OCI-LY7 (cell line): ENCODE measurements around the gene ACER2. TPM values are rescaled to one million over a fixed set of nuclear protein-coding genes. Genes with fewer than 3 reads are reported as not detected.

ENCODE experiments used
- BruUV-seq: library from RNA; stranded (reverse); fragments of 400-500 nt; replicated peaks from 2 replicates; lab custom pipeline; 2021; lab: Mats Ljungman, UMichigan
- CTCF ChIA-PET: fragments of 300-600 bp; sonication (Branson Sonifier 250); formaldehyde crosslinking; loops from one replicate; lab custom pipeline; 2022; ENCODE audit warnings: antibody characterized with exemption; ENCODE audit not compliant: unreplicated experiment; lab: Charles Lee
- POLR2A ChIA-PET: fragments of 300-600 bp; sonication (Branson Sonifier 250); formaldehyde crosslinking; loops from one replicate; lab custom pipeline; 2022; ENCODE audit warnings: antibody characterized with exemption; lab: Charles Lee
- DNase-seq: peaks from one replicate; pipeline ENCODE4 v3.0.0-alpha.2; 2015; ENCODE audit warnings: low spot score
- H2AFZ ChIP-seq: fragments of 200-600 bp; sonication (generic), shearing (Covaris generic); 2 replicates; pipeline ENCODE4 v1.6.1; 2014; ENCODE audit warnings: mild to moderate bottlenecking, antibody characterized with exemption, low read length, moderate library complexity
- H3K27ac ChIP-seq: fragments of 200-600 bp; sonication (generic); 2 replicates; pipeline ENCODE4 v1.5.1; 2014; ENCODE audit warnings: mixed run types, low read depth, mild to moderate bottlenecking, moderate library complexity, low read length, inconsistent platforms; ENCODE audit not compliant: poor library complexity, severe bottlenecking
- H3K36me3 ChIP-seq: fragments of 200-600 bp; sonication (generic); 2 replicates; pipeline ENCODE4 v1.6.1; 2014; ENCODE audit warnings: mild to moderate bottlenecking, antibody characterized with exemption, low read length, moderate library complexity, mixed read lengths; ENCODE audit not compliant: insufficient read depth
- H3K4me1 ChIP-seq: fragments of 200-600 bp; sonication (generic); 2 replicates; pipeline ENCODE4 v1.5.1; 2014; ENCODE audit warnings: mild to moderate bottlenecking, low read length; ENCODE audit not compliant: insufficient read depth, poor library complexity, severe bottlenecking
- H3K4me2 ChIP-seq: fragments of 200-600 bp; sonication (generic); 2 replicates; pipeline ENCODE4 v1.6.1; 2014; ENCODE audit warnings: mild to moderate bottlenecking, low read length
- H3K4me3 ChIP-seq: fragments of 200-600 bp; sonication (generic); 2 replicates; pipeline ENCODE4 v1.5.1; 2014; ENCODE audit warnings: mild to moderate bottlenecking, low read depth, low read length; ENCODE audit not compliant: poor library complexity, severe bottlenecking
- H3K79me2 ChIP-seq: fragments of 200-600 bp; sonication (generic); 2 replicates; pipeline ENCODE4 v1.6.1; 2016; ENCODE audit warnings: low read depth, mild to moderate bottlenecking, low read length, moderate library complexity, mixed read lengths; ENCODE audit not compliant: insufficient read depth
- H3K9me2 ChIP-seq: fragments of 200-600 bp; sonication (generic); 2 replicates; pipeline ENCODE4 v1.6.1; 2016; ENCODE audit warnings: mild to moderate bottlenecking, low read length, mixed read lengths; ENCODE audit not compliant: insufficient read depth
- H3K9me3 ChIP-seq: fragments of 200-600 bp; sonication (generic); 2 replicates; pipeline ENCODE4 v1.6.1; 2014; ENCODE audit warnings: mild to moderate bottlenecking, mixed run types, low read length, mixed read lengths
- H4K20me1 ChIP-seq: fragments of 200-600 bp; sonication (generic); 2 replicates; pipeline ENCODE4 v1.6.1; 2014; ENCODE audit warnings: mild to moderate bottlenecking, antibody characterized with exemption, low read length, moderate library complexity, mixed read lengths; ENCODE audit not compliant: insufficient read depth
- CTCF ChIP-seq: fragments of 200-600 bp; sonication (generic); conservative IDR thresholded peaks from 2 replicates; pipeline ENCODE4 v1.5.1; 2014; ENCODE audit warnings: mild to moderate bottlenecking, antibody characterized with exemption, low read length, moderate library complexity, mixed read lengths
- EZH2phosphoT487 ChIP-seq: fragments of 200-600 bp; sonication (generic); IDR thresholded peaks from 2 replicates; pipeline ENCODE4 v1.6.1; 2018; ENCODE audit warnings: low read depth, borderline replicate concordance, mild to moderate bottlenecking, mixed run types, antibody characterized with exemption, low read length, moderate library complexity, mixed read lengths
- intact Hi-C: fragments of 100-400 bp; cut with micrococcal nuclease; formaldehyde crosslinking; loops from one replicate; pipeline ENCODE4 v1.10.0; 2022; ENCODE audit not compliant: unreplicated experiment
- total RNA-seq, 2 experiments: library from RNA; depleted of rRNA in 1 of 2; stranded (reverse); fragments of >200 nt in 1 of 2; shearing (Covaris generic) in 1 of 2; gene quantifications; 2 replicates each; pipeline ENCODE4 v1.2.3, GENCODE V29; 2014 to 2022

Gene ACER2
- total RNA-seq, 2 experiments from 2014 or later: 1.4 to 1.8 TPM

- no peaks in the 10 kb centered on the region for H3K9me3 ChIP-seq
- intact Hi-C loops: no loop called here
- no peaks in the 10 kb centered on the region for H3K79me2 ChIP-seq
- peak overlapping the region; percentile 91 for H2AFZ ChIP-seq
- peak overlapping the region; percentile 84 for H3K4me3 ChIP-seq
- H3K27ac ChIP-seq: peak overlapping the region; percentile 37
- H3K9me2 ChIP-seq: no peaks in the 10 kb centered on the region
- TF ChIP-seq EZH2phosphoT487 (no peak), CTCF (peak; percentile 29; the same call in 1 of the 2 replicates)
- TSS peak; percentile 63 for BruUV-seq
- H3K36me3 ChIP-seq: no peaks in the 10 kb centered on the region
- DNase-seq: peak; percentile 55
- POLR2A ChIA-PET: interaction anchor here (0.5 to 1.2 kb wide), 5 partner anchors 9 to 177 kb away, joined by 3 read pairs; no protein-coding TSS in a partner anchor
- peak overlapping the region; percentile 99 for H3K4me2 ChIP-seq
- no peaks in the 10 kb centered on the region for H4K20me1 ChIP-seq
- H3K4me1 ChIP-seq: peaks cover 10% of the 10 kb centered on the region
- CTCF ChIA-PET: interaction anchor here (1.1 kb wide), 1 partner anchor 50 kb away, joined by 3 read pairs; no protein-coding TSS in a partner anchor
Measured at GRCh38 chr9:19409401-19410194, 789 bp downstream of the ACER2 start.

- no peak for DNase-seq
- BruUV-seq: no TSS peak
- ChIA-PET CTCF (no interaction called here), POLR2A (interaction anchor here (0.6 kb wide), 1 partner anchor 147 kb away, joined by 3 read pairs; no protein-coding TSS in a partner anchor)
- Histone ChIP-seq H3K9me3 (no peaks in the 10 kb centered on the region), H3K4me2 (peak overlapping the region; percentile 99), H2AFZ (peak overlapping the region; percentile 91; the same call in 1 of the 2 replicates), H3K36me3 (no peaks in the 10 kb centered on the region), H3K79me2 (no peaks in the 10 kb centered on the region), H3K27ac (no peak overlapping the region), H4K20me1 (no peaks in the 10 kb centered on the region), H3K9me2 (no peaks in the 10 kb centered on the region), H3K4me3 (peak overlapping the region; percentile 84), H3K4me1 (peaks cover 10% of the 10 kb centered on the region)
- no peak for TF ChIP-seq CTCF
- no peak for TF ChIP-seq EZH2phosphoT487
- intact Hi-C loops: no loop called here
Measured at GRCh38 chr9:19410195-19410503, 1.3 kb downstream of the ACER2 start.

- Histone ChIP-seq H3K27ac (no peak overlapping the region), H3K4me2 (no peak overlapping the region)
Measured at GRCh38 chr9:19410594-19410993, 1.8 kb downstream of the ACER2 start.

More at GRCh38 chr9:19410594-19410993, 1.8 kb downstream of the ACER2 start:
- peaks cover 10% of the 10 kb centered on the region for H3K4me1 ChIP-seq
- H3K9me2 ChIP-seq: no peaks in the 10 kb centered on the region
- CTCF ChIA-PET: no interaction called here
- H2AFZ ChIP-seq: no peak overlapping the region
- H3K36me3 ChIP-seq: no peaks in the 10 kb centered on the region
- no TSS peak for BruUV-seq
- DNase-seq: no peak
- TF ChIP-seq CTCF (no peak), EZH2phosphoT487 (no peak)
- H3K9me3 ChIP-seq: no peaks in the 10 kb centered on the region
- POLR2A ChIA-PET: interaction anchor here (0.6 kb wide), 2 partner anchors 12 to 147 kb away, joined by 3 read pairs; no protein-coding TSS in a partner anchor
- H3K4me3 ChIP-seq: no peak overlapping the region
- intact Hi-C loops: no loop called here
- no peaks in the 10 kb centered on the region for H3K79me2 ChIP-seq
- no peaks in the 10 kb centered on the region for H4K20me1 ChIP-seq
